Muscle of arm (tissue), 14 donors: ENCODE measurements around the gene CES1. TPM values are rescaled to one million over a fixed set of nuclear protein-coding genes. Genes with fewer than 3 reads are reported as not detected.
"Not testable (repeated sequence)": the region's sequence is repeated elsewhere in the genome, so short reads cannot be mapped to it uniquely, and the experiment has no call there.

ENCODE experiments used
- DNase-seq: peaks from one replicate; pipeline ENCODE4 v3.0.0-alpha.2; 2013
- long read RNA-seq, 11 donors: transcript quantifications; one replicate each; lab custom pipeline, GENCODE V29; 2026
- polyA plus RNA-seq, 12 donors: library from polyadenylated mRNA; unstranded; fragments of 120-200 nt; gene quantifications; one replicate each; pipeline ENCODE4 v1.2.1, GENCODE V29; 2013; ENCODE audit not compliant: insufficient read length in 12 of 12

Gene CES1
- polyA plus RNA-seq = 1 to 10 TPM in 3 of 12 donors, under 1 TPM in 7, not detected in 2; 0.29 to 1.6 (median 0.53) TPM
- long read RNA-seq, donor 1, partial matches to known transcripts = 5 of 13 reads
- long read RNA-seq, donor 1, other reads (novel, unspliced or antisense) = 0 of 13 reads
- long read RNA-seq, donor 2 = 0 reads
- long read RNA-seq, donor 3 = 0 reads
- long read RNA-seq, donor 4 = 0 reads
- long read RNA-seq, donor 5, partial matches to known transcripts = 0 of 2 reads
- long read RNA-seq, donor 5, other reads (novel, unspliced or antisense) = 0 of 2 reads
- long read RNA-seq, donor 6 = 0 reads
- long read RNA-seq, donor 7 = 0 reads
- long read RNA-seq, donor 8 = 0 reads
- long read RNA-seq, donor 9 = 0 reads
- long read RNA-seq, donor 10 = 0 reads
- long read RNA-seq, donor 11 = 0 reads

DNA sequence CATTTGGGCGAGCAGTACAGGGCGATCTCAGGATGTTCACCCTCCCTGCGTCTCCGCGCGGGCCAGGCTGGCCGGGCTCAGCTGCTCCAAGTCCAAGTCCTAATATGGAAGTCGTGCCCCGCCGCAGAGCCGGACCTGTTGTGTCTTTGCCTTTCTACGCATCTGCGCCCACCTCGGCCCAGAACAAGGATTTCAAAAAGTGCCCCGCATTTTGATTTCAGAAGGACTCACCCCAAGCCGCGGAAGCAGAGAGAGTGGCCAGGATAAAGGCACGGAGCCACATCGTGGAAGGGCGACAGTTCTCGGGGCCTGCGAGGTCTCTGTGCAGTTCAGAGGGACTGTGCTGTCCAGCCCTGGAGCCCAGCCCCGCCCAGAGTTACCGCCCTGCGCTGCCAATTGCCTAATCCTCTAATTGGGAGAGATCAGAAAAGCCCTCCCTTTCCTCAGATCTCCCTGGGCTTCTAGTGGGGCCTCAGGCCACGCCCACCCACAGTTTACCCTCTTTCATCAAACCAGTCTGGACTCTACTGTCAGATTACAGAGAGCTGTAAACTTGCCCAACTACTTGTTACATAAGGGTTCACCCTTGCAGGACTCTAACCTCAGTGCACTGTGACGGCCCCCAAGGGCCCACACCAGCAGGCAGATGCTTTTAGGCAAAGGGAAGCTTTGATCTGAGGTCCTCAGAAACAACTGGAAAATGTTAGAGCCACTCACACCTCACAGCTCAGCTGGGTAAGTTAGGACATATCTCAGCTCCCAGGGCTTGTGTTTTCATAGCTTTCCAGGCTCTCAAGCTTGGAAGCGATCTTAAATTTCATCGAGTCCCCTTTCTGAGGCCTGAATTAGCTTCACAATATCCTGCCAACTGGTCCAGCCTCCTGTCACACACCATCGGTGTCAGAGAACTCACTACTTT is at the start of gene CES1:
CES1 (minus strand) TSS at position 324 of the 919 bp plus-strand sequence; CDS start at position 283, 41 bp downstream.
- DNase-seq = no peak

DNA sequence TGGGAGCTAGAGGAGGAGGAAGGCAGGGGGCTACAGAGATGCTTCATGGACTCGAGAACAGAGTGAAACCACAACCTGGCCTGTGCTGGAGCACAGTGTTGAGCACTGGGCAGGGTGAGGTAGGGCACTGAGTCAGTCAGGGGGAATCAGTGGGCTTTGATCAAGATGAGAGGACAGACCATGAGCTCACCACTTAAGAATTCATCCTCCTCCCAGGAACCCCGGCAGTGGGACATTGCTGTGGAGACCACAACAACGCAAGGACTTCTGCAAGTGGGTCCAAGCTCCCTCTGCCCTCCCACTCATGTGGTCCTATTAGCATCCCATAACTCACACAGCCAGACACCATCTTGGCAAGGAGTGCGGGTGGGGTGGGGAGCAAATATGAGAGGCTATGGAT is 44.0 kb upstream of the CES1 start:
- no peak for DNase-seq

DNA sequence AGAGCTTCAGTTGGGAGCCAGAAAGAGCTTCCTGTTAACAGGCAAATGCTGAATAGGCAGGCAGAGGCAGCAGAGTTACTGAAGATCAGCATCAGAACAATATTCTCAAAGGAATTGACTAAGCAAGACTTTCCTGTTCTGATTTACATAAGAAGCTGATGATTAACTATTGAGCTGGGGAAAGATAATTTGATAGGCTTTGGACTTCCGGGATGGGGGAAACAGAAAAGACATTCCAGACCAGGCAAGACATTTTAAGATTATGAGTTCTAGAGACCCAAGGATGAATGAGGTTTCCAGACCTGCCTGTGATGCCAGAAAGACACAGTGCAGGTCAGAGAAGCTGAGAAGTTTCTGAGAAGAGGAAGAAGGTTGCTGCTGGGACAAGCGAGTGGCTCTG is 42.4 kb upstream of the CES1 start, which contains the start of gene CES5A:
CES5A (minus strand) TSS at position 101 of the 400 bp plus-strand sequence. CDS start 152 bp downstream, outside the sequence.
- DNase-seq = no peak

DNA sequence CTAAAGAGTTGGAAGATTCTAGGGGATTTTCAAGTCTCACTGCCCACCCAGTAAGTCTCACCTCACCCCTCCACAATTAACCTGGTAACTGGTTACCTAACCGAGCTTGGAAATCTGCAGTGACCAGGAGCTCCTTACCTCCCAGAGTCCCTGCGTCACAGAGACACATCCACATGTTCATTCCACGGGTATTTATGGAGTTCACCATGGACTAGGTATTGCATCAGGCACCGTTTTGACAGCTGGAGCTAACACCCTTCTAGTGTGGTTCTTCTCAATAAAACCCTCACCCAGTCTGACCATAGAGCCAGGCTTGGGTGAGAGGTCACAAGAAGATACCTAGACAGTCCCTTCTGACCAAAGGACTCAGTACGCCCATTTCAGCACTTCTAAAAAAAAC is 40.2 kb upstream of the CES1 start:
- DNase-seq = no peak

DNA sequence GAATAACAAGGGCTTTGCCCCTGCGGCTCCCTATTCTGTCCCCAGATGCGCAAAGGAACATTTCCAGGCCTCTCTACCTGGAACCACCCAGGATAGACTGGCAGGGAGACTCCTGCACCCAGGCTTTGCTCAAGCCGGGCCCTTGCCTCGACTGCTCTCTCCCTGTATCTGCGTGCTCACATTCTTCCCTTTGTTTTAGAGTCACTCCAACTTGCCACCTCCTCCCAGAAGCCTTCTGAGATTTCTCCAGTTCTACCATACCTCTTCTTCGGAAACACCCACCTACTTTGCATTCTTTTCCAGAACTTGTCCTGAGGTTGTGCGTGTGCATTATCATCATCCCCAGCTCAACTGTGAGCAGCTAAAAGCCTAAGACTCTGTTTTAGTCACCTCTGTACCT is 39.2 kb upstream of the CES1 start:
- no peak for DNase-seq

DNA sequence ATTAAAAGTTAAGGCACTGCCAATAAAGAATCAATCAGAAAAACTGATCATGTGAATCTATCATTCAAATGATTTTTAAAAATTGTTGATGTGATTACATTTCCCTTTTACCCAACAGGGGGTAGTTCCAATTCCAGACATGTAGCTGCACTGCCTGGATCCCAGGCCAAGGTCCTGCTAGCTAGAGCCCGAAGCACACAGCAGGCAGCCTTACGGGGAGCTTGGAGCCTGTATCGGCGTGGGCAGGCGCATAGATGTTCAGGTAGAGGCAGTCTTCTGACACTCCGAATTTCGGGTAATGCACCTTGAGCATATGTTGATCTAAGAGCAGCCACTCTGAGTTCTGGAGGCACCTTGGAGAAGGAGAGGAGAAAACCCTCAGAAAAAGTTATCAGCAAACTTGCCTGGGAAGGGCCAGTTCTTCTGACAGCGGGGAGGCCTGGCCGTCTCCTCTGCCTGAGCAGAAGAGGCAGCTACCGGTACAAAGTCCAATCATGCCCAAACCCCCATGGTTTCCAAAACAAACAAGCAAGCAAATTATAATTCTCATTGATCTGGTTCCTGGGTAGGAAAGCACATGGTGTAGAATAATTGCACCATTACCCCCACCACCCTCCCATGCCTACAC is 38.6 kb upstream of the CES1 start:
- DNase-seq = no peak

DNA sequence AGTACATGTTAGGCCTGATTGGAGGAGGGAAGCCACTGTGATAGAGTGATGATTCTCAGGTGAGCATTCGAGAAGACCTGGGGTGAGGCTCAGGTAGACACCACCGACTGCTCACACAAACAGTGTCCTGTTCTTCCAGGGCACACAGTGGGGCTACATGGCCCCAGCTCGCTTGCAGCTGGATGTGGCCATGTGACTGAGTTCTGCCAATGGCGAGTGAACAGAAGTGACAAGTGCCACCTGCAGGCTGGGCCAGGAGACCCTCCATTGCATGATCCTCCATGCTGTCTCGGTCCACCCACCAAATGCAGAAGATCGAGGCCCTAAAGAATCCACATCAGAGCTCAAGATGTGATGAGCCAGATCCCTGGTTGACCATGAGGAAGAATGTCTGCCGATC is 36.1 kb upstream of the CES1 start:
- DNase-seq = no peak

DNA sequence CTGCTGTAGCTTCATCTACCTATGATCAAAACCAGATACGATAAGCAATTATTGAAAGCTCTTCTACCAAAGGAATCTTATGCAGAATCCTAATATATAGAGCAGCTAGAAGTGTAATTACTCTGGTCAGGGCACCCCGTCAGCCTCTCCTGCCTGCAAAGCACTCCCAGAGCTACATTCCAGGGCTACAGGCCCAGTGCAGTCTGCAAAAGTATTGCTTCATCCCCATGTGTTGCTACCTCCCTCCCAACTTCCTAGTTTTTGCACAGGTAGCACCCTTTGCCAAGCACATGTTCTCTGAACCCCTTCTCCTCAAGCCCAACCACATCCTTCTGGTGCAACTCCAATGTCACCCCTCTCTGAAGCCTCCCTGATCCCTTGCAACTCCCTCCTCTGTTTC is 35.2 kb upstream of the CES1 start:
- DNase-seq = no peak

DNA sequence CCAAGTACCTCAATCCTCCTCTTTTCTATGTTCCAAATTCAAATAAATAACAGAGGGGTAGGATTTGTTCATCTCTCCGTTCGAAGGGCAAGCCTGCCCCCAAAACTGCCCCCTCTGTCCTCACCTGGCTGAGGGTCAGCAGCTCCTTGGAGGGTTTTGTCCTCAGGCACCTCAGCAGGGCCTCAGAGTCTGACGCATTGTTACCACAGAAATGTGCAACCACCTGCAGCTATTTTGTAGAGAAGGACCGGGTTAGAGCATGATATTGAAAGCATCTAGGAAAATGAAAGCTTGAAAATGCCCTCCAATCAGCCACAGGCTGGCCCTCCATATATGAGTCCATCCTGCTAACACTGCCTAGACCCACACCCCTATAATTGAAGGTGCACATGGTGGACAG is 28.4 kb upstream of the CES1 start:
- no peak for DNase-seq

DNA sequence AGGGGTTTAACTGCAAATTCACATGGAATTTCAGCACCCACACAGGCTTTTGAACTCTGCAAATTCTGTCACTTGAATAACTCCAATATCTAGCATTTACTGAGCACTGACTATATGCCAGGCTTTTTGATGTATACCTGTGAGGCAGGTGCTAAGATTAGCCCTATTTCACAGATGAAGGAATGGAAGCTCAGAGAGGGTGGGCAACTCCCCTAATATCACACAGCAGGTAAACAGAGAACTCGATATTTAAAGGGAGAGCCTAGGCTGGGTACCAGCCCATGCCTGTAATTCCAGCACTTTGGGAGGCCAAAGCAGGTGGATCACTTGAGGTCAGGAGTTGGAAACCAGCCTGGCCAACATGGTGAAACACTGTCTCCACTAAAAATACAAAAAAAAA is 24.8 kb upstream of the CES1 start:
- not testable (repeated sequence) for DNase-seq

DNA sequence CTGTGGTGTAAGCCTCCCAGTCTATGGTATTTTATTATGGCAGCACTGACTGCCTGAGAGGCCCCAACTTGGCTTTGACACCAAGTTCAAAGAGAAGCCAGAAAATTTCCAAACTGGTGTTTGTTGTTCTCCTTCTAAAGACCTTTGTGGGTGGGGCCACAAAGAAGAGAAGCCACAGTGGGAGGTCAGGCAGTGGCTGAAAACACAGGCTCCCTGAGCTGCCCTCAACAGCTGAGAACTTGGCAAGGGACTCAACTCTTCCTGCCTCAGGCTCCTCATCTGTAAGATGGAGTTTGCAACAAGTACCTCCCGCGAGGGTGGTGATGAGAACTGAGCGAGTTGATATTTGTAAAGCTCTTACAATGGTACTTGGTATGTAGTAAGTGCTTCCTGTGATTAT is 24.1 kb upstream of the CES1 start:
- DNase-seq = no peak

DNA sequence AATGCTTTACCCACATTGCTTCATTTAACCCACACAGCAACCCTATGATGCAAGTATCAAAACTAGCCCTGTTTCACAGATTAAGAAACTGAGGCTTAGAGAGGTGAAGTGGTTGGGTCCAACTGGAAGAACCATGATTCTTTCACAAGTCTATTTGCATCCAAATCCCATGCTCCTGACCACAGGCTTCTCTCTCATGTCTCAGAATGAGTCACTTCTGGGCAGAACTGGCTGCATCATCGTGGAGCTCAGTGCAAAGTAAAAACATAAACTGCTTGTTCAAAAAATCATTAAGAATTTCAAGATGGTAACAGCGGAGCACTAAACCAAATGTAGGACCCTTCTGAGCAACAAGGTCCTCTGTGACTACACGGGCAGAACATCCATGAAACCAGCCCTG is 20.2 kb upstream of the CES1 start:
- no peak for DNase-seq

DNA sequence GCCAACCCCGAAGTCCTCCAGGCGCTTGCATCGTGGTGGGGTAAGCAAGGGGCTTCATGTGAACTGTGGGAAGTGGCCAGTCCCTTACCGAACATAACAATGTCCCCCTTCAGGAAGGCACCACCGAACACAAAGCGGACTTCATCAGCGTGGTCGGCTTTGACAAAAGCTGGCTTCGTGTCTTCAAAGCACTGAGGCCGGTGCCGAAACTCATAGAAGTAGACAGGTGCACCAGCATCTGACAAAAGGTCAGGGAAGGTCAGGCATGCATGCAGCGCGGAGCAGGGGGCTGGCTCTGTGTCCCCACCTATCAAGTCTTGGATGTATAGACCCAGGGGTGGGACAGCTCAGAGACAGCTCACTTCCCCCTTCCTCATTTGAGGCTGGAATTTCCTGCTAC is 16.6 kb upstream of the CES1 start:
- DNase-seq = no peak

DNA sequence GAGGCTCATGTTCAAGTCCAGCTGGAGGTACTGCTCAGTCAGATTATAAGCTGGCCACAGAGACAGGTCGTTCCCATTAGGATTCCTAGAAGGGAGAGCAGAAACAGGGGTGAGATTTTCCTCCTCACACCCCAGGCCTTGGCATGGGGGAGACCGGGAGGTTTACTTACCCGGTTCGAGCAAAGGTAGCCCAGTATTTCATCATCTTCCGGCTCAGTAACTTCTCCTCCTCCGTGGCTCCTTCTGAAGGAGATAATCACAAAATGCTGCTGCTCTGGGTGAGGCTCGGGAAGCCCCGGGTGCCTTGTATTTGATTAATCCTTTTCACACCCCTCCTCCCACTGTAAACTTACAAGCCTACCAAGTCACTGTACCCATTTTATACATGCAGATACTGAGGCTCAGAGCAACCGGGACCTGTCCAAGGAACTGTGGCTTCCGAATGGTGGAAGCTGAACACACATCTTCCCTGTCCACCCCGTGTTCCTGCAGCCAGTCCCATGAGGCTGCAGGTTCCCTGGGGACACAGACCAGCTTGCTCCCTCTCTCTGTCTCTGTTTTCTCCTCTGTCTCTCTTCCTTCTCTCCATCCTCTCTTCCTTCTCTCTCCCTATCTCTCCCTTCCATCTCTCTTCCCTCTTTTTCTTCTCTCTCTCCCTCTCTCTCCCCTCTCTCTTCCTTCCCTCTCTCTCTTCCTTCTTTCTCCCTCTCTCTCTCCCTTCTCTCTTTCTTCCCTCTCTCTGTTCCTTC is 13.9 kb upstream of the CES1 start:
- no peak for DNase-seq

DNA sequence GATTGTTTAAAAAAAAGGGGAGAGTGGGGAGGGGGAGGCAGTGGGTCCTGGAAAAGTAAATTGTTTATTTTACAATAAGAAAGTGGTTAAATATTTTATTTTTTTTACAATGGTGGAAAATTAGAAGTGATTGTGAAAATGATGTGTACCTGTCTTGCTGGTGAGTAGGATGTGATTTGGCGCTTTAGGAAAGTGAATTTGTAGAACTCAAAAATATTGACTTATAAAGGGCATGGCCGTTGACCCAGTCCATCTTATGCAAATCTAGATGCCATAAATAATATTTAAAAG is 10.2 kb upstream of the CES1 start:
- no peak for DNase-seq

DNA sequence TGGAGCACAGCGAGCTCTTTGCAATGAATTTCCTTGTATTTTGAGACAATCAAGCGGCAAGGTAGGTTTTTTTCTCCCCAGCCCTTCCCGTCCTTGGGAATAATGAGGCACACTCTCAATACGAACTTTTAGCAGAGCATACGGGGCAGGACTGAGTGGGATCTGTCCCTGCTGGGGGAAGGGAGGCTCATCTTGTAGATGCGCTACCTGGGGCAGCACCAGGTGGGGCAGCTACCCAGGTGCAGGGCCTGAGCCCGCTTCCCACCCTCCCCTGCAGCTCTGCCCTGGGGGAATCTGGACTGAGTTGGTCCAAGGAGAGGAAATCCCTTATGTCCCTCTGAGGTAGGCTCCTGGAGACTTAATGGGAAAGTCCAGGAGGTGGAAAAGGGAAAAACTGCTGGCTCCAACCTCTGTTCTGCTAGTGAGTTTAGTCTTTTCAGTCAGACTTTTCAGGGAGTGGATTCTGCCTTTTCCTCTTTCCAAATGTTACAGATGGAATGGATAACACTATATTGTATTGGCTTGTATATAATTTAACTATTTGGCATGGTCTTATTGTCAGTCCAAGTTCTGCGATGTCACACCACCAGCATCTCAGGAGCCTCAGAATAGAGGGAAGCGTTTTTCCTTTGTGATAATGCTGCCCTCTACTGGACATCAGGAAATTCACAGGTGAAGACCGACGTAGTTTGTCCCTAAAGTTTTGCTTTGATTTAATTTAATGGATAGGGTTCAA is 9.6 kb upstream of the CES1 start:
- peak; percentile 50 for DNase-seq

DNA sequence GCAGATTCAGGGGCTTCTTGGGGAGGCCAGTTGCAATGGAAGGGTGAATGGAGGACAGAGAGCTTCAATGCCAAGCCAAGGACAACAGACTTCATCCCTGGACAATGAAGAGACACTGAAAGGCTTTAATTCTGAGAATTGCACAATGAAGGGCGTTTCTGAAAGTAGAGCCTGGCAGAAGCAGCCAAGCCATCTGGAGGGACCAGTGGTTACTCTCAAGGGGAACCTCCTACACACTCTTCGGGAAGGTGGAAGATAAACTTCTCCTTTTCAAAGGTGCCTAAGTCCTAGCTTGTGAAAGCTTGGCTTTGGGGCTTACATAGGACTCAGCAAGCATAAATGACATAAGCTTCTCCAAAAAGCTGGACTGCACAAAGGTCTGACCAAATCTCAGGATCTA is 6.2 kb upstream of the CES1 start:
- no peak for DNase-seq

DNA sequence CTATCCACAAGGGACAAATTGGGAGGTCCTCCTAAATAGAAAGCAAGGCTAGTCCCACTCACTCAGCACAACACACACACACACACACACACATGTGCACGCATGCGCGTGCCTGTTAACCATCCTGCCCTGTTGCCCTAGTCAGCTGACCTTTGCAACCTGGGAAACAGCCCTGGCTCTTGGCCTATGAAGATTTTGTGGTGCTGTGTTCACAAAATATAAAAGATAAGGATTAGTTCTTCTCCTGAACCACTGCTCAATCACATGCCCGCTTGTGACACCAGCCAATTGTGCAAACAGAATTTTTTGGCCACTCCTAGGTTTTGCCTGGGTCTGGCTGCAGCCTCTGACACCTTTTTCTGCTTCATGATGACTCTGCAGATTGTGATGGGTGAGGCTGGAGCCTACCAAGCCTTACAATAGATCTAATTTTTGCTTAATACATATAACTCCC is 3.3 kb upstream of the CES1 start:
- no peak for DNase-seq

DNA sequence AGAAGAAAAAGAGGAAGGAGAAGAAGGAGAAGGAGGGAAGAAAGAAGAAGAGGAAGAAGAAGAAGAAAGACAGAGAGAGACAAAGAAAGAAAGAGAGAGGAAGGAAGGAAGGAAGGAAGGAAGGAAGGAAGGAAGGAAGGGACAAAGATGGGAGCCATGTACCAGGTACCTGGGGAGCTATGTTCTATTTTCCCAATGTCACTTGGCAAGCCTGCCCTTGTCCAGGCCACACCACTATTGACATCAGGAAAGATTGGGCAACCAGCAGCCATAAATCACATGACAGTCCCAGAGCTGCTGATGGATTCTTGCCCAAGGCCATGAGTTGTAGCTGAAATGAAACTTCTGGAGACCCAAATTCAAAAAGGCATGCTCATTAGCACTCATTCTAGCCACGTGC is 2.7 kb upstream of the CES1 start:
- no peak for DNase-seq

DNA sequence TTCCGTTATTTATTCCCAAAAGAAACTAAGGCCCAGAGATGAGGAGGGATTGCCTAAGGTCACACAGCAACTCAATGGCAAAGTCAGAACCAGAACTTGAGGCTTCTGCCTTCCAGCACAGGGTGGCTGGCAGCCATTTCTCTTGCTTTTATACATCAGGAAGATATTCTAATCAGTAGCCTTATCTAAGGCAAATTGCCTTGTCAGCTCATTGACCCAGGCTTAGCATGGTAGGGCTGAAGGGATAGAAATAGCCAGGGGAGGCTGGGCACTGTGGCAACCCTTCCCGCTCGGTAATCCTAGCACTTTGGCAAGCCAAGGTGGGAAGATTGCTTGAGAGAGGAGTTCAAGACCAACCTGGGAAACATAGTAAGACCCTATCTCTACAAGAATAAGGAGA is 2.3 kb upstream of the CES1 start:
- DNase-seq = not testable (repeated sequence)

DNA sequence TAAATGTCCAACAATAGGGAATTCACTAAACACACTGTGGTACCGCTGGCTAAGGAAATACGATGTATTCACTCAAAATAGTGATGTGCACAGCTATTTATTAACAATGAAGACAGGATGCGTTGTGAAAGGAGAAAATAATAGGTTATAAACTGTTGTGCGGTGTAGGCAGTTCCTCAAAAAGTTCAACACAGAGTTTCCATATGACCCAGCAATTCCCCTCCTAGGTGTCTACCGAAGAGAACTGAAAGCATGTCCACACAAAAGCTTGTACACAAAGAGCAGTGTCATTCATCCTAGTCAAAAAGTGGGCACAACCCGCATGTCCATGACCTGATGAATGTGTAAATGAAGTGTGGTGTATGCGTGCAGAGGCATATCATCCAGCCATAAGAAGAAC is 1.2 kb upstream of the CES1 start:
- no peak for DNase-seq
